ENCODE data around the gene LAMB4. TPM values are rescaled to one million over a fixed set of nuclear protein-coding genes. Genes with fewer than 3 reads are reported as not detected.

The LAMB4 gene
- total RNA-seq, 4 donors from 2014 or later, result 0.15 to 8.1 (median 1.7) TPM

DNA sequence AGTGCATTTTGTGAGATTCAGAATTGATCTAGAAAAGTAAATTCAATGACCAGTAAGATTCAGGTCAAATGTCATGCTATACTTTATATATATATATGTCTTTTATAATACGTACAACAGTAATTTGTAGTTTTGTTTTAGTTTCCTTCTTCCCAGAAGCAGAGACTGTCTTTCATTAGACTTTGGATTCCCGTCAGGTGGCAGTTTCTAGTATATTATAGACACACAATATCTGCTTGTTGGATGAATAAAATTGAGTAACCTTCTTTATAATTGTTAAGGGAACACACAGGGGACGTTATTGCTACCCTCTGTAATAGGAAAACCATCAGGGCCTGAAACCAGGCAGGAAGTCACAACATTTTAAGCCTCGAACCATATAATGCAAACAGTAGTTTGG lies 121.9 kb downstream of the LAMB4 start:
- no peak overlapping the region for H3K4me3 ChIP-seq (replicated peaks in 1 of 3)
- no peaks in the 10 kb centered on the region for H3K36me3 ChIP-seq
- TF ChIP-seq POLR2A (IDR thresholded peaks at IDR 0.05), result no peak
- TF ChIP-seq, protein P1, sequence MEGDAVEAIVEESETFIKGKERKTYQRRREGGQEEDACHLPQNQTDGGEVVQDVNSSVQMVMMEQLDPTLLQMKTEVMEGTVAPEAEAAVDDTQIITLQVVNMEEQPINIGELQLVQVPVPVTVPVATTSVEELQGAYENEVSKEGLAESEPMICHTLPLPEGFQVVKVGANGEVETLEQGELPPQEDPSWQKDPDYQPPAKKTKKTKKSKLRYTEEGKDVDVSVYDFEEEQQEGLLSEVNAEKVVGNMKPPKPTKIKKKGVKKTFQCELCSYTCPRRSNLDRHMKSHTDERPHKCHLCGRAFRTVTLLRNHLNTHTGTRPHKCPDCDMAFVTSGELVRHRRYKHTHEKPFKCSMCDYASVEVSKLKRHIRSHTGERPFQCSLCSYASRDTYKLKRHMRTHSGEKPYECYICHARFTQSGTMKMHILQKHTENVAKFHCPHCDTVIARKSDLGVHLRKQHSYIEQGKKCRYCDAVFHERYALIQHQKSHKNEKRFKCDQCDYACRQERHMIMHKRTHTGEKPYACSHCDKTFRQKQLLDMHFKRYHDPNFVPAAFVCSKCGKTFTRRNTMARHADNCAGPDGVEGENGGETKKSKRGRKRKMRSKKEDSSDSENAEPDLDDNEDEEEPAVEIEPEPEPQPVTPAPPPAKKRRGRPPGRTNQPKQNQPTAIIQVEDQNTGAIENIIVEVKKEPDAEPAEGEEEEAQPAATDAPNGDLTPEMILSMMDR (IDR thresholded peaks at IDR 0.05), result no peak
- no peak overlapping the region for H3K27ac ChIP-seq
- H3K27me3 ChIP-seq, result no peaks in the 10 kb centered on the region
- WGBS, 2 donors, result 93 to 94% methylated on average over 4 of the region's 4 CpGs
- no peak for DNase-seq
- intact Hi-C loops (cut with DNase I), result loop anchor here (10.0 kb wide), 1 partner anchor 63 kb away; no protein-coding TSS in a partner anchor
- peaks cover 8 to 9% of the 10 kb centered on the region in 2 donors for H3K4me1 ChIP-seq
- H3K9me3 ChIP-seq, result no peaks in the 10 kb centered on the region

DNA sequence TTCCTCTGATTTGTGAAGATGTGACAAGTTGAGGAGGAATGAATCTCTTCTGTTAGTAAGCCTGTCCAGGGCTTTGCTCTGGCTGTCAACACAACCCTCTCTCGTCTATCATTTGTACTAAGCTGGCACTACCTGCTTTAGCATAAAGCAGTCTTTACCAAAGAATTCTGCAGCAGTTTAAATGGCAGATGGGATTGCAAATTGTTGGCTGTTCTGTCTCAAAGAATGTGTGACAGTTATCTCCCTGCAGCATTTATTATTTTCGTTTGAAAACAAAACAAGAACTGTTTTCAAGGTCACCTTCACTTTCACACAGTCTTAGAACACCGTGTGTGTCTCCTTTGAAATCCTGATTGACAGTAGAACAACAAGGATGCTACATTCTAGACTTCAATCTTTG lies 122.4 kb downstream of the LAMB4 start:
- Histone ChIP-seq H3K4me3 (replicated peaks in 1 of 3) (no peak overlapping the region), H3K27me3 (no peaks in the 10 kb centered on the region), H3K4me1 (peaks cover 7 to 8% of the 10 kb centered on the region in 2 donors), H3K36me3 (no peaks in the 10 kb centered on the region), H3K9me3 (no peaks in the 10 kb centered on the region), H3K27ac (no peak overlapping the region)
- 52 to 79% methylated on average over 3 of the region's 3 CpGs for whole genome bisulfite sequencing, 2 donors
- DNase-seq, result no peak
- intact Hi-C loops (cut with DNase I), result loop anchor here (10.0 kb wide), 1 partner anchor 63 kb away; no protein-coding TSS in a partner anchor
- TF ChIP-seq POLR2A (IDR thresholded peaks at IDR 0.05), result no peak
- TF ChIP-seq, protein P1 (IDR thresholded peaks at IDR 0.05), result no peak

DNA sequence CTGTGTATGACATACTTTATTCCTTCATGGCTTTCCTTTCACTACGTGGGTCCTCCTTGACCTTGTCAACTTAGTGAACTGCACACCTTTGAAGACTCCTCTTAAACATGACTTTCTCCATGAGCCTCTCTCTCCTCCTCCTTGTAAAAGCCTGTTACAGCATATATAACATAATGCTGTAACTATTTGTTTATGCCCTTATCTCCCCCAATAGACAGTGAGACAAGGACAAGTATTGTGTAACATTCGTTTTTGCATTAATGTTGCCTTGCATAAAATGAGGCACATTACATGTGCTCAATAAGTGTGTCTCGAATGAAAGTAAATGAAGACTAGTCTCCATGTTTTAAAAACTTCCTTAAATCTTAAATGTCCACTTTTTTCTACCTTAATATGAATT lies 122.9 kb downstream of the LAMB4 start:
- Histone ChIP-seq H3K4me1 (peaks cover 3 to 5% of the 10 kb centered on the region in 2 donors), H3K4me3 (replicated peaks in 1 of 3) (no peak overlapping the region), H3K36me3 (no peaks in the 10 kb centered on the region), H3K27ac (no peak overlapping the region), H3K27me3 (no peaks in the 10 kb centered on the region), H3K9me3 (no peaks in the 10 kb centered on the region)
- TF ChIP-seq, protein P1 (IDR thresholded peaks at IDR 0.05), result no peak
- TF ChIP-seq POLR2A (IDR thresholded peaks at IDR 0.05), result no peak
- intact Hi-C loops (cut with DNase I), result loop anchor here (10.0 kb wide), 1 partner anchor 62 kb away; no protein-coding TSS in a partner anchor
- WGBS, 2 donors, result 88 to 93% methylated on average over 3 of the region's 3 CpGs
- no peak for DNase-seq

DNA sequence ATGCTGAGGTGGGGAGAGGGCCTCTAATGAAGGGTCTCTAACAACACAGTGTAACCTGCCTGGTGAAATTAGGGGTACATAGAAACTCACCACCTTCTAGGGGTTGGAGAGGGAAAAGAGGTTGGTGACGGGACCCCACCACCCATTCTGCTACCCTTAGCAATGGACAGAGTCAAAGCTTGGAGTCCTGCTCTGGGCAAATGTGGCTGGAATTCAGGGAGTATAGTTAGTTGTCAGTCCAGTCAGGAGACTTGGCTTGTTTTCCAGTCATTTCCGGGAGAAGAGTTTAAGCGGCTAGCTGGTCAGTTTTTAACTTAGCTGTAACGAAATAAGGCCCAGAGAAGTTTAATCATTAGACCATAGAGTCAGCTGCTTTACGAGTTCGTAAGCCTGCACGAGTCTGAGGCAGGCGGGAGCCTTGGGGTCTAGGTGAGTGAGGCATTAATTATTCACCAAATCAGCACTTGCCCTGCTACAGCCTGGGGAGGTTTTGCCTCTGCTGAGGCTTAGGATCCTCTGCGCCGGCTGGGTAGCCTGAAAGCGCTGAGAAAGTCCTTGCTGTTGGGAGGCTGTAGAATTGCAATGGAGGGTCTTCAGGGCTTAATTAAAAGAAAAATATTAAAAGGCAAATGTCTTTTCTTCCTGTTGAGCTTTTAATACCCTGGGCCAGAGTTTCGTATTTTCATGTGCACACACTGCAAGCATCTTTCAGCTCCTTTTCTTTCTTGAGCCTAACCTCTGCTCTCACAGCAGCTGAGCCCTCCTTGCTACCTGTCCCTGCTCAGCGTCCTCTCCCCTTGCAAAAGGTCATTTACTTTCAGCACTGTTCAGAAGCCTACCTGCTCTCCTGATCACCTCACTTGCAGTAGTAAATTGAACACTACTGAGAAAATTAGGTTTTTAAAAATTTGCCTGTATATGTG lies 125.7 kb downstream of the LAMB4 start:
- Histone ChIP-seq H3K36me3 (peaks cover 0 to 4% of the 10 kb centered on the region in 2 donors), H3K9me3 (no peaks in the 10 kb centered on the region), H3K27me3 (no peaks in the 10 kb centered on the region), H3K27ac (no peak overlapping the region), H3K4me1 (peaks cover 9 to 23% of the 10 kb centered on the region in 2 donors), H3K4me3 (replicated peaks in 1 of 3) (no peak overlapping the region)
- intact Hi-C loops (cut with DNase I), result loop anchor here (10.0 kb wide), 1 partner anchor 60 kb away; no protein-coding TSS in a partner anchor
- TF ChIP-seq POLR2A (IDR thresholded peaks at IDR 0.05), result no peak
- WGBS, 2 donors, result 80 to 93% methylated on average over 6 to 13 of the region's 13 CpGs
- no peak for DNase-seq

DNA sequence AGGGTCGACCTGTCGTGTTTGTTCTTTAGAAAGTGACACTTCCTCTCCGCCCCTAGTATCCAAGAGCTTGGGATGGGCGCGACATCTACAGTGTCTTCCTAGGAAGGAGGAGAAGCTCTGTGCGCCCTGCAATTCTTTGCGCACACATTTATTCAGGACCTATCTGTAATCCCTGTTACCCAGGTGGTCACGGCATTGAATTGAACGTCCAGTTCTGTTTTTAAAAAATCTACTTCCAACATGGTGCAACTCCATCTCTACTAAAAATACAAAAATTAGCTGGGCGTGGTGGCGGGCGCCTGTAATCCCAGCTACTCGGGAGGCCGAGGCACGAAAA lies 126.6 kb downstream of the LAMB4 start:
- DNase-seq, result no peak
- Histone ChIP-seq H3K36me3 (peaks cover 0 to 4% of the 10 kb centered on the region in 2 donors), H3K27ac (peak overlapping the region in 2 of 3 donors; percentile 59 to 81), H3K4me1 (peaks cover 13 to 32% of the 10 kb centered on the region in 2 donors), H3K27me3 (no peaks in the 10 kb centered on the region), H3K4me3 (replicated peaks in 1 of 3) (peak overlapping the region in 2 of 3 donors; percentile 56 to 92), H3K9me3 (no peaks in the 10 kb centered on the region)
- TF ChIP-seq POLR2A (IDR thresholded peaks at IDR 0.05), result no peak
- TF ChIP-seq, protein P1 (IDR thresholded peaks at IDR 0.05), result no peak
- WGBS, 2 donors, result 31 to 38% methylated on average over 14 to 15 of the region's 15 CpGs
- intact Hi-C loops (cut with DNase I), result loop anchor here (10.0 kb wide), 1 partner anchor 59 kb away; no protein-coding TSS in a partner anchor
